Inferior parietal cortex (tissue), 1 donor: ENCODE data around the gene TSPAN8.
"Not testable (repeated sequence)": the region's sequence is repeated elsewhere in the genome, so short reads cannot be mapped to it uniquely, and the experiment has no call there.

Experiments used
- DNase-seq: peaks from one replicate; pipeline ENCODE4 v3.0.0-alpha.2; 2016; ENCODE audit errors: extremely low spot score

Gene TSPAN8

GRCh38 chr12:71157601-71158233 lies at the start of gene TSPAN8:
Gene TSPAN8, minus strand, starts transcription at chr12:71157999. Its CDS starts 321 bp downstream, at chr12:71157678.
- no peak for DNase-seq

- DNase-seq: no peak
These were observed 43.4 kb upstream of the TSPAN8 start for GRCh38 chr12:71201136-71201679.

- no peak for DNase-seq
These were observed 42.9 kb upstream of the TSPAN8 start for GRCh38 chr12:71200706-71201105.

GRCh38 chr12:71197460-71197859 lies 39.7 kb upstream of the TSPAN8 start:
- DNase-seq: no peak

- DNase-seq: no peak
These were observed 37.6 kb upstream of the TSPAN8 start for GRCh38 chr12:71195338-71195896.

GRCh38 chr12:71194657-71195056 lies 36.9 kb upstream of the TSPAN8 start:
- DNase-seq: no peak

GRCh38 chr12:71193041-71193440 lies 35.2 kb upstream of the TSPAN8 start:
- DNase-seq: no peak

- DNase-seq: no peak
These were observed 33.9 kb upstream of the TSPAN8 start for GRCh38 chr12:71191509-71192196.

- DNase-seq: no peak
These were observed 33.0 kb upstream of the TSPAN8 start for GRCh38 chr12:71190822-71191221.

- no peak for DNase-seq
These were observed 29.6 kb upstream of the TSPAN8 start for GRCh38 chr12:71187379-71187778.

GRCh38 chr12:71186571-71187288 lies 28.9 kb upstream of the TSPAN8 start:
- DNase-seq: no peak

GRCh38 chr12:71183846-71184245 lies 26.0 kb upstream of the TSPAN8 start:
- DNase-seq: no peak

- no peak for DNase-seq
These were observed 25.2 kb upstream of the TSPAN8 start for GRCh38 chr12:71183018-71183417.

- DNase-seq: no peak
These were observed 20.4 kb upstream of the TSPAN8 start for GRCh38 chr12:71178162-71178561.

GRCh38 chr12:71174825-71175224 lies 17.0 kb upstream of the TSPAN8 start:
- DNase-seq: no peak

- DNase-seq: no peak
These were observed 16.3 kb upstream of the TSPAN8 start for GRCh38 chr12:71174146-71174545.

- DNase-seq: no peak
These were observed 12.7 kb upstream of the TSPAN8 start for GRCh38 chr12:71170456-71170855.

GRCh38 chr12:71169286-71169685 lies 11.5 kb upstream of the TSPAN8 start:
- no peak for DNase-seq

GRCh38 chr12:71166862-71167496 lies 9.2 kb upstream of the TSPAN8 start:
- DNase-seq: no peak

- no peak for DNase-seq
These were observed 8.5 kb upstream of the TSPAN8 start for GRCh38 chr12:71166280-71166679.

GRCh38 chr12:71165780-71166179 lies 8.0 kb upstream of the TSPAN8 start:
- DNase-seq: not testable (repeated sequence)
